Motor neuron (in vitro differentiated cells): ENCODE measurements around the gene ACTA2. TPM values are rescaled to one million over a fixed set of nuclear protein-coding genes. Genes with fewer than 3 reads are reported as not detected.

Experiments used
- ATAC-seq, 8 experiments: fragments of 200-7000 bp; cut with Tn5 transposase; replicated peaks in 6 of 8; 2 replicates each; pipeline ENCODE4 v1.8.0; 2021; ENCODE audit warnings: mild to moderate bottlenecking in 8 of 8, moderate library complexity in 8 of 8
- H3K27ac ChIP-seq, 2 donors: fragments of 250-450 bp; sonication (Bioruptor Pico); 2 replicates each; pipeline ENCODE4 v1.9.0; 2021; ENCODE audit warnings: antibody characterized with exemption in 2 of 2, mild to moderate bottlenecking in 2 of 2, moderate library complexity in 1 of 2
- H3K4me1 ChIP-seq, 2 donors: fragments of 250-450 bp; sonication (Bioruptor Pico); replicated peaks in 1 of 2; 2 replicates each; pipeline ENCODE4 v1.6.1; 2021; ENCODE audit warnings: antibody characterized with exemption in 2 of 2, mild to moderate bottlenecking in 2 of 2, moderate library complexity in 1 of 2
- H3K4me3 ChIP-seq, 5 donors: fragments of 250-450 bp; sonication (Bioruptor Pico); 2 replicates each; pipeline ENCODE4 v1.9.0; 2021; ENCODE audit warnings: antibody characterized with exemption in 5 of 5, mild to moderate bottlenecking in 5 of 5, moderate library complexity in 4 of 5
- WGBS, 10 experiments: fragments of 450-650 bp; shearing (Covaris generic); methylation state at CpG; one replicate each; pipeline ENCODE4 v1.0.0; 2022; 5-methylcytosine and 5-hydroxymethylcytosine counted together
- in situ Hi-C, 9 experiments: fragments of 400-800 bp; cut with MboI; loops; one replicate each; pipeline ENCODE4 v1.15.0; 2021; ENCODE audit warnings: low sequenced_read_pairs in 9 of 9, low pct_unique_long_range_greater_than_20kb in 2 of 9; ENCODE audit not compliant: unreplicated experiment in 9 of 9
- total RNA-seq, 8 experiments: library from RNA; unstranded; fragments of 300-600 nt; gene quantifications; 2 replicates each; pipeline versions ENCODE4 v1.2.3 to v1.2.4, GENCODE V29; 2022

The ACTA2 gene
- total RNA-seq, 8 experiments from 2014 or later = 2.8 to 317 (median 19.6) TPM

DNA sequence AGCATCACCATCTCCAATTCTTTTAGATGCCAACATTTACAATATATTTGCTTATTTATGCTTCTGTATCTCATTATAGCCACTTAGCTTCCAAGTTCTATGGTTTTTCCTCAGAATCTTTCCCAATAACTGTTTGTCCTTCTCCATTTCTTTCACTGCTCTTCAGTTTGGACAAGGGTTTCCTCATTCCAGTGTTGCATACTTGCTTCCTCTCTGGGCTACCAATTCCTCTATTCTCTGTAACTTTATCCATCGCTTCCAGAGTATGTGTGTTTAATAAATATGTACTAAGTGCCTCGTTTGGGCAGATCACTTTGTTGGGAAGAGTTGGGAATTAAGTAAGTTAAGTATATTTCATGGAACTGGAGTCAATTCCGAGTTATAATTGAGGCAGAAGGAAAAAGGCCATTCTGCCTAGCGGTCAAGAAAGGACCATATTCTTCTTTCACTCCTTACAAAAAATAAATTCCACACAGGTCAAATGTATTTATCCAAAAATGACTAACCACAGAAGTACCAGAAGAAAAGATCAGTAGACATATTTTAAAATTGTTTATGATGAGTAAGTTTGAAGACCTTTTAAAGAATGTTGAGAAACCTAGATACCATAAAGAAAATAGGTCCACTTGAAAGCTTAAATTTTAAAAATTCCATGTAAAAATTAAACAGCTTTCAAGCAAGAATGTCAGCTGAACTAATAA, 61.7 kb downstream of the ACTA2 start:
- peaks cover 4 to 13% of the 10 kb centered on the region in 2 donors for H3K4me1 ChIP-seq
- H3K27ac ChIP-seq = no peak overlapping the region
- H3K4me3 ChIP-seq = no peak overlapping the region
- no peak for ATAC-seq
- in situ Hi-C loops = no loop called here
- 83 to 100% (median 95%) methylated on average over 1 to 4 of the region's 4 CpGs for WGBS, 10 experiments

DNA sequence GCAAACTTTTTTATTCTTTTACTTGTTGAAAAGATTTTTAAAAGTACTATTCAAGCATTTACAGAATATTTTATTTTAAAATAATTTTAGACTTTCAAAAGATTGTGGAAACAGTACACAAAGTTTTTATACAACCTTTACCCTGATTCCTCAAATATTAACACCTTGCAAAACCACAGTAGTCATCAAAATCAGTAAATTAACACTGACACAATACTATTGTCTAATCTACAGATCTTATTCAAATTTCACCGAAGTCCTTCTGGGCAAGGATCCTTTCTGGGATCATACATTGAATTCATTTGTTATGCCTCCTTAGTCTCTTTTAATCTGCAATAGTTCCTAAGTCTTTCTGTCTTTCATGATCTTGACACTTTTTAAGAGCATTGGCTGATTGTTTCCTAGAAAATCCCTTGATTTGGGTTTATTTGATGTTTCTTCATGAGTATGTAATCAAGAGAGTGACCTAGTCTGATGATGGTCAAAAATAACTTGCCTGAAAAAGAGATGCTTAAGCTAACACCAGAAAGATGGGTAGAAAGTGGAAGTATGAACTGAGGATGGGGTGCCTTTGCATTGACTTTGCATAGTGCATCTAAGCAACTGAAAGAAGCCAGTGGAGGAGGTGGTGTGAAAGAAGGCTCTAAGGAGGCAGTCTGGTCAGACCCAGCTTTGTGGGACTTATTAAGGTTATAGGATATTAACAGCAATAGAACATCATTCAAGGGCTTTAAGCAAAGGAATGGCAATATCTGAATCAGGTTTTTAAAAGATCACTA, 62.8 kb downstream of the ACTA2 start:
- WGBS, 10 experiments = 73 to 100% (median 96%) methylated on average over 1 of the region's 1 CpG; no CpG with 5 or more reads in 2 of the 10 experiments
- peaks cover 4 to 13% of the 10 kb centered on the region in 2 donors for H3K4me1 ChIP-seq
- H3K4me3 ChIP-seq = no peak overlapping the region
- in situ Hi-C loops = no loop called here
- no peak for ATAC-seq
- H3K27ac ChIP-seq = no peak overlapping the region

- no peak overlapping the region for H3K27ac ChIP-seq
Observed at GRCh38 chr10:88888810-88889445, 63.6 kb downstream of the ACTA2 start.

GRCh38 chr10:88886557-88886956, 66.0 kb downstream of the ACTA2 start:
- no peak overlapping the region for H3K27ac ChIP-seq
- no peak overlapping the region for H3K4me3 ChIP-seq
- peaks cover 12 to 28% of the 10 kb centered on the region in 2 donors for H3K4me1 ChIP-seq
- in situ Hi-C loops = no loop called here
- ATAC-seq = peak in 5 of 8 experiments; percentile 74 to 91 (median 77)

More at GRCh38 chr10:88888810-88889445, 63.6 kb downstream of the ACTA2 start:
- H3K4me3 ChIP-seq = no peak overlapping the region
- ATAC-seq = no peak
- in situ Hi-C loops = no loop called here
- peaks cover 4 to 13% of the 10 kb centered on the region in 2 donors for H3K4me1 ChIP-seq

Other genes with a start within 250 kb of the ACTA2 start
- not detected for gene LIPK, start 246.5 kb downstream of the ACTA2 start, total RNA-seq
- gene LIPN, start 192.8 kb downstream of the ACTA2 start, total RNA-seq = not detected
- not detected for gene LIPM, start 150.0 kb downstream of the ACTA2 start, total RNA-seq
- gene ANKRD22, start 100.9 kb downstream of the ACTA2 start, total RNA-seq = 10 to 100 TPM in 1 of 8 experiments, under 1 TPM in 1, not detected in 6; 0.28 to 15.9 TPM
- 10 to 100 TPM in 5 of 8 experiments, 1 to 10 TPM in 3; 5.8 to 24.7 (median 11.0) TPM for gene STAMBPL1, start 72.5 kb downstream of the ACTA2 start, total RNA-seq
- gene FAS, start 38.0 kb upstream of the ACTA2 start, total RNA-seq = 10 to 100 TPM in 4 of 8 experiments, 1 to 10 TPM in 4; 1.5 to 65.7 (median 13.3) TPM